Cardiac fibroblast (primary cell): ENCODE data around the gene PGGHG.
"Not testable (repeated sequence)": the region's sequence is repeated elsewhere in the genome, so short reads cannot be mapped to it uniquely, and the experiment has no call there.

Experiments used
- DNase-seq, 2 donors: peaks; one replicate each; pipeline versions ENCODE4 v3.0.0 to v3.0.0-alpha.2; 2010; ENCODE audit warnings: low read depth in 2 of 2
- H3K4me3 ChIP-seq, 2 donors: replicated peaks in 1 of 2; 1 replicate in 1 of 2; 2 replicates in 1 of 2; pipeline ENCODE4 v1.5.1; 2011; ENCODE audit warnings: low read depth in 2 of 2, low read length in 2 of 2, mild to moderate bottlenecking in 2 of 2, moderate library complexity in 1 of 2
- CTCF ChIP-seq: IDR thresholded peaks from one replicate; pipeline ENCODE4 v1.5.1; 2011; ENCODE audit warnings: low read depth, mild to moderate bottlenecking, low read length, inconsistent platforms

PGGHG gene

GRCh38 chr11:315516-315994 lies 26.6 kb downstream of the PGGHG start:
- TF ChIP-seq CTCF: no peak
- H3K4me3 ChIP-seq: peak overlapping the region in 1 of 2 donors; percentile 68
- DNase-seq: no peak

- DNase-seq: peak; percentile 12 to 19
- H3K4me3 ChIP-seq: peak overlapping the region; percentile 10 to 68
- no peak for TF ChIP-seq CTCF
Measured at GRCh38 chr11:316031-316701, 27.2 kb downstream of the PGGHG start.

- no peak overlapping the region for H3K4me3 ChIP-seq
- TF ChIP-seq CTCF: no peak
- DNase-seq: no peak
Measured at GRCh38 chr11:316891-317301, 28.0 kb downstream of the PGGHG start.

GRCh38 chr11:317668-318404 lies 28.9 kb downstream of the PGGHG start:
- not testable (repeated sequence) for DNase-seq, H3K4me3 ChIP-seq

GRCh38 chr11:318405-319120 lies 29.6 kb downstream of the PGGHG start:
- not testable (repeated sequence) for DNase-seq
- peak overlapping the region; percentile 53 to 83 for H3K4me3 ChIP-seq

GRCh38 chr11:319121-319887 lies 30.4 kb downstream of the PGGHG start:
- peak overlapping the region; percentile 74 to 83 for H3K4me3 ChIP-seq
- DNase-seq: peak; percentile 20 to 39

GRCh38 chr11:319888-320273 lies 31.0 kb downstream of the PGGHG start:
- peak in 1 of 2 donors; percentile 42 for DNase-seq
- H3K4me3 ChIP-seq: peak overlapping the region; percentile 74 to 83

- no peak for TF ChIP-seq CTCF
- no peak overlapping the region for H3K4me3 ChIP-seq
- no peak for DNase-seq
Measured at GRCh38 chr11:324156-324555, 35.2 kb downstream of the PGGHG start.

- not testable (repeated sequence) for H3K4me3 ChIP-seq
Measured at GRCh38 chr11:324593-325517, 35.9 kb downstream of the PGGHG start.

More at GRCh38 chr11:324593-325517, 35.9 kb downstream of the PGGHG start:
- peak; percentile 28 to 31 for DNase-seq
